K562 (cell line): ENCODE data around the gene MEIOB. TPM values are rescaled to one million over a fixed set of nuclear protein-coding genes. Genes with fewer than 3 reads are reported as not detected.

ENCODE experiments used
- ADNP ChIP-seq: fragments of 200-800 bp; sonication (Bioruptor generic); IDR thresholded peaks from 2 replicates; pipeline ENCODE4 v1.6.1; 2016; ENCODE audit warnings: missing genetic modification characterization, missing compliant biosample characterization
- CBFA2T3 ChIP-seq: fragments of 450-650 bp; IDR thresholded peaks from 2 replicates; pipeline ENCODE4 v1.6.1; 2017
- CREM ChIP-seq: IDR thresholded peaks from 2 replicates; pipeline ENCODE4 v1.6.1; 2014; ENCODE audit warnings: antibody characterized with exemption, low read depth
- ELF1 ChIP-seq: fragments of 200-800 bp; sonication (Bioruptor generic); IDR thresholded peaks from 2 replicates; pipeline ENCODE4 v1.6.1; 2016; ENCODE audit warnings: missing genetic modification characterization, missing compliant biosample characterization
- EP300 ChIP-seq: IDR thresholded peaks from 2 replicates; pipeline ENCODE4 v1.6.1; 2012; ENCODE audit warnings: low read length, improper control_type of control experiment
- ESRRB ChIP-seq: fragments of 250-450 bp; sonication (Bioruptor Pico); IDR thresholded peaks from 2 replicates; pipeline ENCODE4 v1.5.0; 2020; ENCODE audit warnings: mild to moderate bottlenecking, moderate library complexity, borderline replicate concordance
- ETV5 ChIP-seq: sonication (generic); formaldehyde crosslinking; IDR thresholded peaks from 2 replicates; pipeline ENCODE4 v1.4.0; 2020; ENCODE audit warnings: low read depth, mild to moderate bottlenecking, missing genetic modification reagents
- EZH2 ChIP-seq: IDR thresholded peaks from 2 replicates; pipeline ENCODE4 v1.6.1; 2012; ENCODE audit warnings: low read depth, mild to moderate bottlenecking, inconsistent platforms, low read length, borderline replicate concordance
- KLF10 ChIP-seq: fragments of 250-450 bp; sonication (Bioruptor Pico); IDR thresholded peaks from 2 replicates; pipeline ENCODE4 v1.6.1; 2021; ENCODE audit warnings: matching md5 sums
- LARP7 ChIP-seq: fragments of 450-650 bp; IDR thresholded peaks from 2 replicates; pipeline ENCODE4 v1.6.1; 2016
- NCOA6 ChIP-seq: fragments of 450-650 bp; IDR thresholded peaks from 2 replicates; pipeline ENCODE4 v1.6.1; 2017; ENCODE audit warnings: mild to moderate bottlenecking
- NR1H2 ChIP-seq: sonication (generic); formaldehyde crosslinking; IDR thresholded peaks from 2 replicates; pipeline ENCODE4 v1.4.0; 2020; ENCODE audit warnings: mild to moderate bottlenecking, missing genetic modification reagents
- POLR2G ChIP-seq: fragments of 200-400 bp; formaldehyde crosslinking; IDR thresholded peaks from 2 replicates; pipeline ENCODE4 v1.6.1; 2017; ENCODE audit warnings: low read depth, mild to moderate bottlenecking, antibody characterized with exemption, low read length, moderate library complexity
- SRSF9 ChIP-seq: fragments of 200-400 bp; formaldehyde crosslinking; IDR thresholded peaks from 2 replicates; pipeline ENCODE4 v1.6.1; 2017; ENCODE audit warnings: low read depth, low read length, borderline replicate concordance
- TSC22D4 ChIP-seq: fragments of 450-650 bp; IDR thresholded peaks from 2 replicates; pipeline ENCODE4 v1.6.1; 2016; ENCODE audit warnings: missing genetic modification characterization, missing biosample characterization, control low read depth
- polyA plus RNA-seq, 8 experiments: library from polyadenylated mRNA; depleted of rRNA in 4 of 8; stranded (reverse) in 5 of 8; unstranded in 3 of 8; fragments of >200 nt; fragmentation: Nextera tagmentation in 2 of 8; fragmentation: Illumina TruSeq in 1 of 8; extraction: Ambion mirVana in 2 of 8; extraction: Trizol in 1 of 8; gene quantifications; 2 replicates each; pipeline versions ENCODE4 v1.2.1 to v1.2.3, GENCODE V29; 2011 to 2014; ENCODE audit warnings: inconsistent platforms in 1 of 8, missing spikeins in 1 of 8
- total RNA-seq, 7 experiments: library from RNA; depleted of rRNA in 6 of 7; stranded (reverse); fragments of >200 nt in 6 of 7; fragmentation: Illumina TruSeq in 2 of 7; extraction: Trizol in 2 of 7; gene quantifications; 2 replicates each; pipeline versions ENCODE4 v1.2.1 to v1.2.3, GENCODE V29; 2011 to 2021; ENCODE audit warnings: low replicate concordance in 1 of 7
- TF ChIP-seq, protein P1 (sequence below): fragments of 450-650 bp; IDR thresholded peaks from 2 replicates; pipeline ENCODE4 v1.7.1; 2018; ENCODE audit warnings: mild to moderate bottlenecking, low read depth; ENCODE audit not compliant: partially characterized antibody
- TF ChIP-seq, protein P2 (sequence below), 3 experiments: fragments of 200-800 bp in 1 of 3; fragments of 250-450 bp in 1 of 3; fragments of 450-650 bp in 1 of 3; sonication (Bioruptor Pico) in 1 of 3; sonication (Bioruptor generic) in 1 of 3; formaldehyde crosslinking in 1 of 3; IDR thresholded peaks; 2 replicates each; pipeline versions ENCODE4 v1.6.1 to v1.8.0; 2016 to 2022; ENCODE audit warnings: mild to moderate bottlenecking in 2 of 3, missing genetic modification characterization in 2 of 3, missing compliant biosample characterization in 1 of 3, moderate library complexity in 1 of 3
- TF ChIP-seq, protein P3 (sequence below): sonication (generic); formaldehyde crosslinking; IDR thresholded peaks from 2 replicates; pipeline ENCODE4 v1.8.1; 2023; ENCODE audit warnings: mild to moderate bottlenecking, missing genetic modification reagents, moderate library complexity
- TF ChIP-seq, protein P4 (sequence below): fragments of 450-650 bp; formaldehyde crosslinking; IDR thresholded peaks from 2 replicates; pipeline ENCODE4 v1.4.0; 2022; ENCODE audit warnings: missing genetic modification characterization

Gene MEIOB
- total and polyA plus RNA-seq, 9 of the 15 experiments (the other 6 are each of a cell fraction or from before 2014, with no cell fraction given): 25.4 to 203 (median 97.6) TPM

DNA sequence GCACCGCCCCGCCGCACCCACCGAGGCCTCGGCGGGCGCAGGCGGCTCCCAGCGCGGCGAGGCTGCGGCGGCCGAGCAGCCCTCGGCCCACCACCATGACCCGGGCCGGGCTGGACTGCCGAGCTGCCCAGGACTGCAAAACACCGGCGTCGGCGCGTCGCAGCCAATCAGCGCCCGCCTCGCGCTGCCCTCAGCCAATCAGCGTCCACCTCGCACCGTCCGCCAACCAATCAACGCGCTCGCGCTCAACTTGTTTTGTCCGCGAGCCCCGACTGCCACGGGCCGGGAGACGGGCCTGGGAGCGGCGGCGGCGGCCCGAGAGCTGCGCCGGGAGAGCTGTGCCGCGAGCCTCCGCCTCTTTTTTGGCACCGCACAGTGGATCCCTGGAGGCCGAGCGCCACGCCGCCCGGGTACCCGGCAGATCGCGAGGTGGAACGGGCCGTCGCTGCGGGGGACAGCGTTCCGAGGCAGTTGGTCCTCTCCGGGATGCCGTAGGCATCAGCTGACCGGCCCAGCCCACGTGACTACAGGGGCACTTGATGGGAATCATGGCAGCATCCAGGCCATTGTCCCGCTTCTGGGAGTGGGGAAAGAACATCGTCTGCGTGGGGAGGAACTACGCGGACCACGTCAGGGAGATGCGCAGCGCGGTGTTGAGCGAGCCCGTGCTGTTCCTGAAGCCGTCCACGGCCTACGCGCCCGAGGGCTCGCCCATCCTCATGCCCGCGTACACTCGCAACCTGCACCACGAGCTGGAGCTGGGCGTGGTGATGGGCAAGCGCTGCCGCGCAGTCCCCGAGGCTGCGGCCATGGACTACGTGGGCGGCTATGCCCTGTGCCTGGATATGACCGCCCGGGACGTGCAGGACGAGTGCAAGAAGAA, 45.0 kb downstream of the MEIOB start, which contains the start of the genes FAHD1 and HAGH (continued):
- TF ChIP-seq, protein P1, sequence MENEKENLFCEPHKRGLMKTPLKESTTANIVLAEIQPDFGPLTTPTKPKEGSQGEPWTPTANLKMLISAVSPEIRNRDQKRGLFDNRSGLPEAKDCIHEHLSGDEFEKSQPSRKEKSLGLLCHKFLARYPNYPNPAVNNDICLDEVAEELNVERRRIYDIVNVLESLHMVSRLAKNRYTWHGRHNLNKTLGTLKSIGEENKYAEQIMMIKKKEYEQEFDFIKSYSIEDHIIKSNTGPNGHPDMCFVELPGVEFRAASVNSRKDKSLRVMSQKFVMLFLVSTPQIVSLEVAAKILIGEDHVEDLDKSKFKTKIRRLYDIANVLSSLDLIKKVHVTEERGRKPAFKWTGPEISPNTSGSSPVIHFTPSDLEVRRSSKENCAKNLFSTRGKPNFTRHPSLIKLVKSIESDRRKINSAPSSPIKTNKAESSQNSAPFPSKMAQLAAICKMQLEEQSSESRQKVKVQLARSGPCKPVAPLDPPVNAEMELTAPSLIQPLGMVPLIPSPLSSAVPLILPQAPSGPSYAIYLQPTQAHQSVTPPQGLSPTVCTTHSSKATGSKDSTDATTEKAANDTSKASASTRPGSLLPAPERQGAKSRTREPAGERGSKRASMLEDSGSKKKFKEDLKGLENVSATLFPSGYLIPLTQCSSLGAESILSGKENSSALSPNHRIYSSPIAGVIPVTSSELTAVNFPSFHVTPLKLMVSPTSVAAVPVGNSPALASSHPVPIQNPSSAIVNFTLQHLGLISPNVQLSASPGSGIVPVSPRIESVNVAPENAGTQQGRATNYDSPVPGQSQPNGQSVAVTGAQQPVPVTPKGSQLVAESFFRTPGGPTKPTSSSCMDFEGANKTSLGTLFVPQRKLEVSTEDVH: no peak
- TF ChIP-seq NCOA6 (peak; percentile 97), ESRRB (no peak), EP300 (peak; percentile 56; the same call in 1 of the 2 replicates), ELF1 (tag) (no peak), NR1H2 (CRISPR knock-in tag) (no peak), ADNP (no peak), CREM (peak; percentile 59), ETV5 (CRISPR knock-in tag) (peak; percentile 41; the same call in 1 of the 2 replicates), SRSF9 (no peak), LARP7 (peak; percentile 45; the same call in 1 of the 2 replicates), TSC22D4 (no peak), EZH2 (no peak), KLF10 (CRISPR knock-in tag) (no peak), POLR2G (peak; percentile 89), CBFA2T3 (peak; percentile 35; the same call in 1 of the 2 replicates)
- TF ChIP-seq, protein P2, sequence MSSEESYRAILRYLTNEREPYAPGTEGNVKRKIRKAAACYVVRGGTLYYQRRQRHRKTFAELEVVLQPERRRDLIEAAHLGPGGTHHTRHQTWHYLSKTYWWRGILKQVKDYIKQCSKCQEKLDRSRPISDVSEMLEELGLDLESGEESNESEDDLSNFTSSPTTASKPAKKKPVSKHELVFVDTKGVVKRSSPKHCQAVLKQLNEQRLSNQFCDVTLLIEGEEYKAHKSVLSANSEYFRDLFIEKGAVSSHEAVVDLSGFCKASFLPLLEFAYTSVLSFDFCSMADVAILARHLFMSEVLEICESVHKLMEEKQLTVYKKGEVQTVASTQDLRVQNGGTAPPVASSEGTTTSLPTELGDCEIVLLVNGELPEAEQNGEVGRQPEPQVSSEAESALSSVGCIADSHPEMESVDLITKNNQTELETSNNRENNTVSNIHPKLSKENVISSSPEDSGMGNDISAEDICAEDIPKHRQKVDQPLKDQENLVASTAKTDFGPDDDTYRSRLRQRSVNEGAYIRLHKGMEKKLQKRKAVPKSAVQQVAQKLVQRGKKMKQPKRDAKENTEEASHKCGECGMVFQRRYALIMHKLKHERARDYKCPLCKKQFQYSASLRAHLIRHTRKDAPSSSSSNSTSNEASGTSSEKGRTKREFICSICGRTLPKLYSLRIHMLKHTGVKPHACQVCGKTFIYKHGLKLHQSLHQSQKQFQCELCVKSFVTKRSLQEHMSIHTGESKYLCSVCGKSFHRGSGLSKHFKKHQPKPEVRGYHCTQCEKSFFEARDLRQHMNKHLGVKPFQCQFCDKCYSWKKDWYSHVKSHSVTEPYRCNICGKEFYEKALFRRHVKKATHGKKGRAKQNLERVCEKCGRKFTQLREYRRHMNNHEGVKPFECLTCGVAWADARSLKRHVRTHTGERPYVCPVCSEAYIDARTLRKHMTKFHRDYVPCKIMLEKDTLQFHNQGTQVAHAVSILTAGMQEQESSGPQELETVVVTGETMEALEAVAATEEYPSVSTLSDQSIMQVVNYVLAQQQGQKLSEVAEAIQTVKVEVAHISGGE (CRISPR knock-in tag; IDR thresholded peaks at IDR 0.05): peak in 1 of 3 experiments; percentile 76; a peak in 2 of 6 replicates
- TF ChIP-seq, protein P3, sequence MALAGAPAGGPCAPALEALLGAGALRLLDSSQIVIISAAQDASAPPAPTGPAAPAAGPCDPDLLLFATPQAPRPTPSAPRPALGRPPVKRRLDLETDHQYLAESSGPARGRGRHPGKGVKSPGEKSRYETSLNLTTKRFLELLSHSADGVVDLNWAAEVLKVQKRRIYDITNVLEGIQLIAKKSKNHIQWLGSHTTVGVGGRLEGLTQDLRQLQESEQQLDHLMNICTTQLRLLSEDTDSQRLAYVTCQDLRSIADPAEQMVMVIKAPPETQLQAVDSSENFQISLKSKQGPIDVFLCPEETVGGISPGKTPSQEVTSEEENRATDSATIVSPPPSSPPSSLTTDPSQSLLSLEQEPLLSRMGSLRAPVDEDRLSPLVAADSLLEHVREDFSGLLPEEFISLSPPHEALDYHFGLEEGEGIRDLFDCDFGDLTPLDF (CRISPR knock-in tag): peak; percentile 85; the same call in 1 of the 2 replicates
- TF ChIP-seq, protein P4, sequence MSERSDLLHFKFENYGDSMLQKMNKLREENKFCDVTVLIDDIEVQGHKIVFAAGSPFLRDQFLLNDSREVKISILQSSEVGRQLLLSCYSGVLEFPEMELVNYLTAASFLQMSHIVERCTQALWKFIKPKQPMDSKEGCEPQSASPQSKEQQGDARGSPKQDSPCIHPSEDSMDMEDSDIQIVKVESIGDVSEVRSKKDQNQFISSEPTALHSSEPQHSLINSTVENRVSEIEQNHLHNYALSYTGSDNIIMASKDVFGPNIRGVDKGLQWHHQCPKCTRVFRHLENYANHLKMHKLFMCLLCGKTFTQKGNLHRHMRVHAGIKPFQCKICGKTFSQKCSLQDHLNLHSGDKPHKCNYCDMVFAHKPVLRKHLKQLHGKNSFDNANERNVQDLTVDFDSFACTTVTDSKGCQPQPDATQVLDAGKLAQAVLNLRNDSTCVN (CRISPR knock-in tag): no peak
